HCT116 (cell line): ENCODE measurements around the gene SPATA3. TPM values are rescaled to one million over a fixed set of nuclear protein-coding genes. Genes with fewer than 3 reads are reported as not detected.

Source experiments
- ATAC-seq: fragments of 200-7000 bp; cut with Tn5 transposase; 2 replicates; pipeline ENCODE4 v1.9.1; 2020; ENCODE audit warnings: mild to moderate bottlenecking, moderate library complexity
- BruUV-seq: library from RNA; stranded (reverse); fragments of 400-500 nt; replicated peaks from 2 replicates; lab custom pipeline; 2021; lab: Mats Ljungman, UMichigan
- CTCF ChIA-PET: fragments of 300-600 bp; sonication (Branson Sonifier 250); formaldehyde crosslinking; loops from one replicate; lab custom pipeline; 2021; ENCODE audit warnings: antibody characterized with exemption; lab: Charles Lee
- POLR2A ChIA-PET: fragments of 300-600, 350-600 bp; sonication (Branson Sonifier 250); formaldehyde crosslinking; loops from one replicate; lab custom pipeline; 2021; ENCODE audit warnings: antibody characterized with exemption; lab: Charles Lee
- RAD21 ChIA-PET, 2 experiments: fragments of 300-600 bp; sonication (Branson Sonifier 250); formaldehyde crosslinking; loops; one replicate each; lab custom pipeline; 2023; ENCODE audit warnings: low total read pairs in 2 of 2; ENCODE audit not compliant: uncharacterized antibody in 2 of 2, unreplicated experiment in 2 of 2, low non-redundant PET in 1 of 2; lab: Charles Lee
- DNase-seq: peaks from one replicate; pipeline ENCODE4 v3.0.0-alpha.2; 2010; ENCODE audit warnings: low read depth, low spot score
- H2AFZ ChIP-seq: fragments of 200-600 bp; shearing (Covaris generic), sonication (generic); 2 replicates; pipeline ENCODE4 v1.6.1; 2017; ENCODE audit warnings: low read depth, mixed run types, mixed read lengths, antibody characterized with exemption, low read length; ENCODE audit not compliant: poor library complexity, severe bottlenecking
- H3K27ac ChIP-seq: 2 replicates; pipeline ENCODE4 v1.5.1; 2012; ENCODE audit warnings: low read depth, low read length
- H3K27me3 ChIP-seq: fragments of 200-600 bp; sonication (generic); 2 replicates; pipeline ENCODE4 v1.6.1; 2016; ENCODE audit warnings: mixed run types, low read length, mixed read lengths; ENCODE audit not compliant: insufficient read depth
- H3K36me3 ChIP-seq, 2 experiments: fragments of 200-500 bp in 1 of 2; fragments of 200-600 bp in 1 of 2; sonication (Bioruptor generic) in 1 of 2; sonication (generic) in 1 of 2; 2 replicates each; pipeline versions ENCODE4 v1.5.1 to v1.6.1; 2014 to 2016; ENCODE audit warnings: low read length in 2 of 2, inconsistent platforms in 1 of 2, mixed read lengths in 1 of 2, mixed run types in 1 of 2; ENCODE audit not compliant: insufficient read depth in 2 of 2, control insufficient read depth in 1 of 2
- H3K4me1 ChIP-seq, 2 experiments: fragments of 200-600 bp in 1 of 2; sonication (generic) in 1 of 2; 2 replicates each; pipeline versions ENCODE4 v1.5.1 to v1.6.1; 2012 to 2017; ENCODE audit warnings: low read length in 2 of 2, inconsistent platforms in 1 of 2, mild to moderate bottlenecking in 1 of 2, mixed read lengths in 1 of 2, mixed run types in 1 of 2, moderate library complexity in 1 of 2; ENCODE audit not compliant: insufficient read depth in 2 of 2, control insufficient read depth in 1 of 2
- H3K4me2 ChIP-seq: fragments of 200-600 bp; sonication (generic); 2 replicates; pipeline ENCODE4 v1.6.1; 2017; ENCODE audit warnings: mixed run types, low read length, mixed read lengths
- H3K4me3 ChIP-seq, 2 experiments: fragments of 200-600 bp in 1 of 2; sonication (generic) in 1 of 2; replicated peaks in 1 of 2; 2 replicates each; pipeline ENCODE4 v1.5.1; 2011 to 2016; ENCODE audit warnings: low read length in 2 of 2, control low read depth in 1 of 2, low read depth in 1 of 2, mild to moderate bottlenecking in 1 of 2, mixed read lengths in 1 of 2, mixed run types in 1 of 2
- H3K79me2 ChIP-seq: fragments of 200-600 bp; sonication (generic); 2 replicates; pipeline ENCODE4 v1.6.1; 2017; ENCODE audit warnings: mild to moderate bottlenecking, mixed run types, low read length, moderate library complexity, mixed read lengths; ENCODE audit not compliant: insufficient read depth
- H3K9ac ChIP-seq: fragments of 200-600 bp; sonication (generic); 2 replicates; pipeline ENCODE4 v1.6.1; 2016; ENCODE audit warnings: low read length, mixed read lengths
- H3K9me2 ChIP-seq: fragments of 200-600 bp; sonication (generic), shearing (Covaris generic); 2 replicates; pipeline ENCODE4 v1.6.1; 2017; ENCODE audit warnings: mixed run types, mild to moderate bottlenecking, moderate library complexity; ENCODE audit not compliant: insufficient read depth
- H3K9me3 ChIP-seq, 2 experiments: fragments of 200-500 bp in 1 of 2; fragments of 200-600 bp in 1 of 2; sonication (Bioruptor generic) in 1 of 2; sonication (generic) in 1 of 2; 2 replicates each; pipeline ENCODE4 v1.6.1; 2014 to 2017; ENCODE audit warnings: low read length in 2 of 2, mixed read lengths in 2 of 2, inconsistent platforms in 1 of 2, low read depth in 1 of 2, mild to moderate bottlenecking in 1 of 2, mixed run types in 1 of 2, moderate library complexity in 1 of 2; ENCODE audit not compliant: control insufficient read depth in 1 of 2, insufficient read depth in 1 of 2
- H4K20me1 ChIP-seq: fragments of 200-600 bp; sonication (generic), shearing (Covaris generic); 2 replicates; pipeline ENCODE4 v1.6.1; 2017; ENCODE audit warnings: mixed run types, mild to moderate bottlenecking, moderate library complexity; ENCODE audit not compliant: insufficient read depth
- CBX3 ChIP-seq: IDR thresholded peaks from 2 replicates; pipeline ENCODE4 v1.6.1; 2012; ENCODE audit warnings: low read depth
- CEBPB ChIP-seq: IDR thresholded peaks from 2 replicates; pipeline ENCODE4 v1.6.1; 2012; ENCODE audit warnings: low read depth
- EGR1 ChIP-seq: IDR thresholded peaks from 2 replicates; pipeline ENCODE4 v1.6.1; 2012; ENCODE audit warnings: low read depth
- SIN3A ChIP-seq: IDR thresholded peaks from 2 replicates; pipeline ENCODE4 v1.6.1; 2012; ENCODE audit warnings: low read depth
- SP1 ChIP-seq: IDR thresholded peaks from 2 replicates; pipeline ENCODE4 v1.6.1; 2012; ENCODE audit warnings: low read depth
- SRF ChIP-seq: IDR thresholded peaks from 2 replicates; pipeline ENCODE4 v1.6.1; 2012; ENCODE audit warnings: low read depth
- ZFX ChIP-seq: fragments of 450-650 bp; IDR thresholded peaks from 2 replicates; pipeline ENCODE4 v1.6.1; 2017
- intact Hi-C: fragments of 100-400 bp; cut with micrococcal nuclease; formaldehyde crosslinking; loops from 2 replicates; pipeline ENCODE4 v1.10.0; 2022
- total RNA-seq: library from RNA; stranded (reverse); gene quantifications from one replicate; pipeline ENCODE4 v1.2.1, GENCODE V29; 2021; ENCODE audit not compliant: unreplicated experiment
- TF ChIP-seq, protein P1 (sequence below), 3 experiments: fragments of 200-600 bp in 1 of 3; sonication (generic) in 1 of 3; IDR thresholded peaks in 2 of 3; conservative IDR thresholded peaks in 1 of 3; 2 replicates each; pipeline ENCODE4 v1.5.1; 2012 to 2017; ENCODE audit warnings: low read depth in 2 of 3, low read length in 2 of 3, antibody characterized with exemption in 1 of 3, borderline replicate concordance in 1 of 3, control low read depth in 1 of 3, mild to moderate bottlenecking in 1 of 3, mixed read lengths in 1 of 3, mixed run types in 1 of 3, moderate library complexity in 1 of 3; ENCODE audit not compliant: insufficient read depth in 1 of 3
- TF ChIP-seq, protein P2 (sequence below): IDR thresholded peaks from 2 replicates; pipeline ENCODE4 v1.6.1; 2012; ENCODE audit warnings: low read depth
- TF ChIP-seq, protein P3 (sequence below): IDR thresholded peaks from 2 replicates; pipeline ENCODE4 v1.6.1; 2012
- TF ChIP-seq, protein P4 (sequence below): IDR thresholded peaks from 2 replicates; pipeline ENCODE4 v1.6.1; 2011; ENCODE audit warnings: mild to moderate bottlenecking, low read length, moderate library complexity; ENCODE audit not compliant: insufficient replicate concordance; ENCODE audit errors: extremely low read depth

Gene SPATA3
- total RNA-seq, 1 experiment from 2014 or later, result not detected

DNA sequence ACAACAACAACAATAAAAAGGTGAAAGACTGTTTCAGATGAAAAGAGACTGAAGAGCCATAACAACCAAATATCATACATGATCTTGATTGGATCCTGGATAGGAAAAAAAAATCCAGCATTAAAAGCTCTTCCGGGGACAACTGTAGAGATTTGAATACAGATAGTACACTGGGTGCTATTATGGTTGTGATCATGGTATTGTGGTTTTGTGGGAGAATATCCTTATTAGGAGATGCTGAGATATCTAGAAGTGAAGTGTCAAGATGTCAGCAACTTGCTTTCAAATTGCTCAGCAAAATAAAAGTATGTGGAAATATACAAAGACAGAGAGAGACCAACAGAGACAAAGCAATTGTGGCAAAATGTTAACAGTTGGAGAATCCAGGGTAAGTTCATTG lies 15.5 kb upstream of the SPATA3 start:
- H3K9ac ChIP-seq, result no peak overlapping the region
- TF ChIP-seq ZFX (no peak), SIN3A (no peak), SP1 (no peak), SRF (no peak), EGR1 (no peak), CBX3 (no peak), CEBPB (no peak)
- TF ChIP-seq, protein P1, sequence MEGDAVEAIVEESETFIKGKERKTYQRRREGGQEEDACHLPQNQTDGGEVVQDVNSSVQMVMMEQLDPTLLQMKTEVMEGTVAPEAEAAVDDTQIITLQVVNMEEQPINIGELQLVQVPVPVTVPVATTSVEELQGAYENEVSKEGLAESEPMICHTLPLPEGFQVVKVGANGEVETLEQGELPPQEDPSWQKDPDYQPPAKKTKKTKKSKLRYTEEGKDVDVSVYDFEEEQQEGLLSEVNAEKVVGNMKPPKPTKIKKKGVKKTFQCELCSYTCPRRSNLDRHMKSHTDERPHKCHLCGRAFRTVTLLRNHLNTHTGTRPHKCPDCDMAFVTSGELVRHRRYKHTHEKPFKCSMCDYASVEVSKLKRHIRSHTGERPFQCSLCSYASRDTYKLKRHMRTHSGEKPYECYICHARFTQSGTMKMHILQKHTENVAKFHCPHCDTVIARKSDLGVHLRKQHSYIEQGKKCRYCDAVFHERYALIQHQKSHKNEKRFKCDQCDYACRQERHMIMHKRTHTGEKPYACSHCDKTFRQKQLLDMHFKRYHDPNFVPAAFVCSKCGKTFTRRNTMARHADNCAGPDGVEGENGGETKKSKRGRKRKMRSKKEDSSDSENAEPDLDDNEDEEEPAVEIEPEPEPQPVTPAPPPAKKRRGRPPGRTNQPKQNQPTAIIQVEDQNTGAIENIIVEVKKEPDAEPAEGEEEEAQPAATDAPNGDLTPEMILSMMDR (IDR thresholded peaks at IDR 0.05 in 2 of 3, conservative IDR thresholded peaks at IDR 0.05 in 1 of 3; ENCODE audit: borderline replicate concordance in 1 of 3, insufficient read depth in 1 of 3, low read depth in 2 of 3, low read length in 2 of 3), result no peak
- TF ChIP-seq, protein P2, sequence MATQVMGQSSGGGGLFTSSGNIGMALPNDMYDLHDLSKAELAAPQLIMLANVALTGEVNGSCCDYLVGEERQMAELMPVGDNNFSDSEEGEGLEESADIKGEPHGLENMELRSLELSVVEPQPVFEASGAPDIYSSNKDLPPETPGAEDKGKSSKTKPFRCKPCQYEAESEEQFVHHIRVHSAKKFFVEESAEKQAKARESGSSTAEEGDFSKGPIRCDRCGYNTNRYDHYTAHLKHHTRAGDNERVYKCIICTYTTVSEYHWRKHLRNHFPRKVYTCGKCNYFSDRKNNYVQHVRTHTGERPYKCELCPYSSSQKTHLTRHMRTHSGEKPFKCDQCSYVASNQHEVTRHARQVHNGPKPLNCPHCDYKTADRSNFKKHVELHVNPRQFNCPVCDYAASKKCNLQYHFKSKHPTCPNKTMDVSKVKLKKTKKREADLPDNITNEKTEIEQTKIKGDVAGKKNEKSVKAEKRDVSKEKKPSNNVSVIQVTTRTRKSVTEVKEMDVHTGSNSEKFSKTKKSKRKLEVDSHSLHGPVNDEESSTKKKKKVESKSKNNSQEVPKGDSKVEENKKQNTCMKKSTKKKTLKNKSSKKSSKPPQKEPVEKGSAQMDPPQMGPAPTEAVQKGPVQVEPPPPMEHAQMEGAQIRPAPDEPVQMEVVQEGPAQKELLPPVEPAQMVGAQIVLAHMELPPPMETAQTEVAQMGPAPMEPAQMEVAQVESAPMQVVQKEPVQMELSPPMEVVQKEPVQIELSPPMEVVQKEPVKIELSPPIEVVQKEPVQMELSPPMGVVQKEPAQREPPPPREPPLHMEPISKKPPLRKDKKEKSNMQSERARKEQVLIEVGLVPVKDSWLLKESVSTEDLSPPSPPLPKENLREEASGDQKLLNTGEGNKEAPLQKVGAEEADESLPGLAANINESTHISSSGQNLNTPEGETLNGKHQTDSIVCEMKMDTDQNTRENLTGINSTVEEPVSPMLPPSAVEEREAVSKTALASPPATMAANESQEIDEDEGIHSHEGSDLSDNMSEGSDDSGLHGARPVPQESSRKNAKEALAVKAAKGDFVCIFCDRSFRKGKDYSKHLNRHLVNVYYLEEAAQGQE, result no peak
- TF ChIP-seq, protein P3, sequence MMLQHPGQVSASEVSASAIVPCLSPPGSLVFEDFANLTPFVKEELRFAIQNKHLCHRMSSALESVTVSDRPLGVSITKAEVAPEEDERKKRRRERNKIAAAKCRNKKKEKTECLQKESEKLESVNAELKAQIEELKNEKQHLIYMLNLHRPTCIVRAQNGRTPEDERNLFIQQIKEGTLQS, result no peak
- TF ChIP-seq, protein P4, sequence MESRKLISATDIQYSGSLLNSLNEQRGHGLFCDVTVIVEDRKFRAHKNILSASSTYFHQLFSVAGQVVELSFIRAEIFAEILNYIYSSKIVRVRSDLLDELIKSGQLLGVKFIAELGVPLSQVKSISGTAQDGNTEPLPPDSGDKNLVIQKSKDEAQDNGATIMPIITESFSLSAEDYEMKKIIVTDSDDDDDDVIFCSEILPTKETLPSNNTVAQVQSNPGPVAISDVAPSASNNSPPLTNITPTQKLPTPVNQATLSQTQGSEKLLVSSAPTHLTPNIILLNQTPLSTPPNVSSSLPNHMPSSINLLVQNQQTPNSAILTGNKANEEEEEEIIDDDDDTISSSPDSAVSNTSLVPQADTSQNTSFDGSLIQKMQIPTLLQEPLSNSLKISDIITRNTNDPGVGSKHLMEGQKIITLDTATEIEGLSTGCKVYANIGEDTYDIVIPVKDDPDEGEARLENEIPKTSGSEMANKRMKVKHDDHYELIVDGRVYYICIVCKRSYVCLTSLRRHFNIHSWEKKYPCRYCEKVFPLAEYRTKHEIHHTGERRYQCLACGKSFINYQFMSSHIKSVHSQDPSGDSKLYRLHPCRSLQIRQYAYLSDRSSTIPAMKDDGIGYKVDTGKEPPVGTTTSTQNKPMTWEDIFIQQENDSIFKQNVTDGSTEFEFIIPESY, result no peak
- ChIA-PET RAD21 (no interaction called here), CTCF (interaction anchor here (0.8 kb wide), 1 partner anchor 156 kb away, joined by 3 read pairs; no protein-coding TSS in a partner anchor), POLR2A (no interaction called here)
- H3K27ac ChIP-seq, result no peak overlapping the region
- H2AFZ ChIP-seq, result no peak overlapping the region
- ATAC-seq, result no peak
- no peaks in the 10 kb centered on the region for H3K27me3 ChIP-seq
- no peaks in the 10 kb centered on the region for H3K9me3 ChIP-seq
- no peaks in the 10 kb centered on the region for H3K4me1 ChIP-seq
- no TSS peak for BruUV-seq
- no peaks in the 10 kb centered on the region for H4K20me1 ChIP-seq
- intact Hi-C loops, result no loop called here
- H3K4me3 ChIP-seq, result no peak overlapping the region
- no peaks in the 10 kb centered on the region for H3K79me2 ChIP-seq
- no peak for DNase-seq
- no peak overlapping the region for H3K4me2 ChIP-seq
- no peaks in the 10 kb centered on the region for H3K9me2 ChIP-seq
- H3K36me3 ChIP-seq, result no peaks in the 10 kb centered on the region
